HT-29 (cell line): ENCODE results near the gene NDUFV2. TPM values are rescaled to one million over a fixed set of nuclear protein-coding genes. Genes with fewer than 3 reads are reported as not detected.
A peak's percentile ranks its signal among the peaks of the same experiment; 100 is the strongest.
"Not testable (repeated sequence)": the region's sequence is repeated elsewhere in the genome, so short reads cannot be mapped to it uniquely, and the experiment has no call there.

ENCODE experiments used
- DNase-seq: peaks from one replicate; pipeline ENCODE4 v3.0.0-alpha.2; 2015; ENCODE audit warnings: low spot score
- total RNA-seq: library from RNA; depleted of rRNA; stranded (reverse); fragments of >200 nt; shearing (Covaris generic); gene quantifications from 2 replicates; pipeline ENCODE4 v1.2.3, GENCODE V29; 2014

NDUFV2 gene
- total RNA-seq, 1 experiment from 2014 or later: 135 TPM

DNA sequence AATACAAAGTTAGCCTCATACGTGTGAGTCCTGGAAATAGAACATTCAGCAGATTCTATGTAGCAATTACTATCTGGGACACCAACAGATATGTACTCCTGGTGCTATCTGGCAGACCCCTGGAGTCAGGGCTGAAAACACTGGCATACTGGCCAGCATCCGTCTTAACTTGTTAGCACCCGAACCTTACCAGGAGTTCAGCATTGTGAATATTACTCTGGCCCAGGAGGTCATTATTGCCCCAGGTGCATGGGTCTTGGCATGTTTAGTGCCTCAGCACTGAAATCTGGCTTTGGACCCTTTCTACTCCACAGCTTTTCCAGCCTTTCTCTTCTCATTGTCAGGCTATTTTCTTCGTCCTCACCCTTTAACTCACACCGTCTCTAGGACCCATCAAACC lies 11.9 kb upstream of the NDUFV2 start:
- no peak for DNase-seq

DNA sequence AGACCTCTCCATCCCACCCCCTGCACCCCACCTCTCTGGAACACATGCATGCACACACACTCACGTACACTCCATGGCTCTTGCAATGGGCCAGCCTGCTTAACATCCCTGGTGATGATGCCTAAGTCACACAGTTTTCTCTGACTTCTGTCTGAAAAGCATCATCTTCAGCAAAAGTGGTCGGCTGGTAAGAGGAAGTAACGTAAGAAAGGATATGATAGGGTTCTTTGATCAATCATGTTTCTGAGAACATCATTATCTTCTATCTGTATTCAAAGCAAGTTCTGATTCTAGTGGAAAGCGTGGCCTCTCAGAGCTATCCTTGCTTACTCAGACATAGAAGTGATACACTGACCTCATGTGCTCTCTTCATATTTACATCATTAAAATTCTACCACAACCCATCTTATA lies 11.4 kb upstream of the NDUFV2 start:
- no peak for DNase-seq

DNA sequence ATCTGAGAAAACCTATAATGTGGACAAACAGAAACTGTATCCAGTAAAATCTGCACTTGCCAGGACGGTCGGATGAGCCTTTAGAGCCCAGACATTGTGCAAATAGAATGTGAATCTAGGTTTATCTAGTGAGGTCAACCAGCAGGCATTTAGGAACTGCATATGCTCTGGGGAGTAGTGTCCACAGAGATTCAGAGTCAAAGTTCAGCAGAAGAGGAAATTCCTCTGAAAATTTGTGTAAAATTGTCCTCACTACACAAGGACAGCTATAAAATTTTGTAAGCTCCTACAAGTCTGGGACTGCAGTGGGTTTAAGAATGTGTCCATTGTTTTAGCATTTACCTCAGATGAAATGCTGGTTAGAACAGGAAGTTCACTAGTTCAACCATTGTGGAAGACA lies 9.8 kb upstream of the NDUFV2 start:
- no peak for DNase-seq

DNA sequence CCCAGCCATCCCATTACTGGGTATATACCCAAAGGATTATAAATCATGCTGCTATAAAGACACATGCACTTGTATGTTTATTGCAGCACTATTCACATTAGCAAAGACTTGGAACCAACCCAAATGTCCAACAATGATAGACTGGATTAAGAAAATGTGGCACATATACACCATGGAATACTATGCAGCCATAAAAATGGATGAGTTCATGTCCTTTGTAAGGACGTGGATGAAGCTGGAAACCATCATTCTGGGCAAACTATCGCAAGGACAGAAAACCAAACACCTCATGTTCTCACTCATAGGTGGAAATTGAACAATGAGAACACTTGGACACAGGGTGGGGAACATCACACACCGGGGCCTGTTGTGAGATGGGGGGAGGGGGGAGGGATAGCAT lies 9.4 kb upstream of the NDUFV2 start:
- not testable (repeated sequence) for DNase-seq

DNA sequence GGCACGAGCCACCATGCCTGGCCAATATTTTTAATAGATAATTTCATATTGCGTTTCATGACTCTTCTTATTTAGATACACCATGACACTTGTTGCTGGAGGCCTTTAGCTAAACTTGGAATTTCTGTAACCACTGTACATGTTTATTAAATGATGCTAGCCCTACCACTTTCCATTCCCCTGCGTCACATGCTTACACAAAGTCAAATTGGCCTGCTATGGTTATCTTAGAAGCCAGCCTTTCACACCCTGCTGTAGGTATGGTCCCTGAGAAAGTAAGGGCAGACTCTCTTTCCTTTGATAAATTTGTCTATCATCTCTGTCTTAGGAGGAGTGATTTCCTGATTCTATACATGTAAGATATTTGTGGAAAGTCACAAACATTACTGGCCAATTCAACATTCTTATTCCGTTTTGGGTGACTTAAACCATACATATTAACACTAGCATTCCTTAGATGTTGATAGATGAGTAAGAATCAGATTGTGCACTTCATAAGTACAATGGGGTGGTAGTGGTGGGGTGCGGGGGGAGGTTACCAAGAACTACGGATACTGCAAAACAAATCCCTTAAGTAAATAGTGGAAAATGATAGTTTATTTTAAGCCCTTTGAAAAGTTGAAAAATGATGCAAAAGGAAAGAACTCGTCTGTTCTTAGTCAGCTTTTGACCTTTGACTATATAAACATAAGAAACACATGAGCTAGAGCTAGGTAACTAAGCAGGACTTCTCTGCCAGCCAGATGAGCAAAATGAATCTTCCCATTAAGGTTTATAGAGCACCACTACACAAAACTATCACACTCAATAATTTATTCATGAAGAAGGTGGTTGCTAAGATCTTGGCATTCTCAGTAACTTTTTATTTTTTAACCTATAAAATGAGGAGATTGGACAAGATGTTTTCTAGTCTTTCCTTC lies 7.9 kb upstream of the NDUFV2 start:
- peak; percentile 31 for DNase-seq

DNA sequence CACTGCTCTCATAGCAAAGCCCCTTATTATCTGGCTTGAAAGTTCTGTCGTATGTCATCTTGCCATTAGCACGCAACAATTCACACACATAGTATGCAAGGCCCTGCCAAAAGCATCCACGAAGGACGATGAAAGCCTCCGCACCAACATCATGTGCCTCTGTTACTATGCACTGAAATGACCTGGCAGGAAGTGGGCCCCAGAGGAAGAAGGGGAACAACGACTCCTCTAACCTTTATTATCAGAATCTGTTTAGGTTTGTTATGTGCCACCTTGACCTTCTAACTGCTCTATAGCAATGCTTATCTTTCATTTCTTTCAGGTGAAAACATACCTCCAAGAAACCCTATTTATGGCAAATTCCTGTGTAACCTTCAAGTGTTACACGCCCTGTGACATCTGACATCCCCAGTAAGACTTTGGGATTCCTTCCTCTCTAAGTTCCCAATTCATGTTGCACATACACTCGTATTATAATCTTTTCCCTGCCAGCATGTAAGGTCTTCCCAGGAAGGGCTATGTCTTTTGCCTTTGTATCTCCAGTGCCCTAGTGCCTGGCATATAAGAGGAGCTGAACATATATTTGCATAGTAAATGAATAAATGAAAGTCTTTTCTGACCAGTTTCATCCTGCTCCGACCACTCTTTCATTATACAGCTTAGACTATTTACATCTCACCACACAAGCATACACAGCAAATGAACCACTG lies 7.0 kb upstream of the NDUFV2 start:
- no peak for DNase-seq

DNA sequence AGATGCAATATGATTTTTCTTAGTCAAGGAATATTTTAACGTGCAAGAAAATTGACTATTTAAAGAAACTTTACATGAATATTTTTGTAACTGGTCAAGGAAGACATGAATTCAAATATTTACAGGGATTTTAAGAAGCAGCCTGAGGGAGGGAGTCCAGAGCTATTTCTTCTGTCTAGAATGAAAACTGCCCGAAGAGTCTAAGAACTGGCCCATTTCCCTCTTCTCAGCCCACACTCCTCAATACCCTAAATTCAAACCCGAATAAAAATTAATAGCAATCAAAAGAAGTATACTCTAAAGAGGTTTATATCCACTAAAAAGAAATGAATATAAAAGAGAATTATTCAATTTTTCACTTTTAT lies 6.5 kb upstream of the NDUFV2 start:
- DNase-seq: no peak

DNA sequence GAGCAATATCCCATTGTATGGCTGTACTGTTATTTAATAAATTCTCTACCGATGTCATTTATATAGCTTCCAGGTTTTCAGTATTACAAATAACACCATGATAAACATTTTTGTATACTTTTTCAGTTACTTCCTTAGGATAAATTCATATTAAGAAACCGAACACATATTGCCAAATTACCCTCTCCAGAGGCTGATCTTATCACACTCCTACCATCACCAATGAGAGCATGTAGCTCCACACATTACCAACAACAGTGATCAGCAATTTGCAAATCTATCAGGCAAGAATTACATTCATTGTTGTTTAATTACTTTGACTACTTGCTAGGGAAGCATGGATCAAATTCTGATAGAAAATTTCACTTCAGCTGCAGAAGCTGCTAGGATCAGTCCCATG lies 5.8 kb upstream of the NDUFV2 start:
- DNase-seq: no peak

DNA sequence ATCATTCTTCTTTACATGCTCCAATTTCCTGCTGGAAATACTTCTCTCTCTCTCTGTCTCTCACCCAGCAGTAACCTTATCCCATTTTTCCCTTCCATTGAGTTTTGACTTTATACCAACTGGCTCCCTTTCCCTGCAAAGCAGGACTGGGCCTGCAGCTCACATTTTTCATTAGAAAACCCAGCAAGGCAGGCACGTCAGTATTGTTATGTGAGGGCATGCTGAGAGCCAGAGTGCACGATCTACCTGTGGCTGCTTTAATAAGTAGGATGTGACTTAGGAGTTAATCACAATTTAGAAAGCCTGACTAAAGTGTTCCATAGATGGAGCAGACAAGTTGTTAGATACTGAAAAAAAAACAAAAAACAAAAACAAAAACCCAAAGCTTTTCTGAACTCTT lies 5.2 kb upstream of the NDUFV2 start:
- DNase-seq: no peak

DNA sequence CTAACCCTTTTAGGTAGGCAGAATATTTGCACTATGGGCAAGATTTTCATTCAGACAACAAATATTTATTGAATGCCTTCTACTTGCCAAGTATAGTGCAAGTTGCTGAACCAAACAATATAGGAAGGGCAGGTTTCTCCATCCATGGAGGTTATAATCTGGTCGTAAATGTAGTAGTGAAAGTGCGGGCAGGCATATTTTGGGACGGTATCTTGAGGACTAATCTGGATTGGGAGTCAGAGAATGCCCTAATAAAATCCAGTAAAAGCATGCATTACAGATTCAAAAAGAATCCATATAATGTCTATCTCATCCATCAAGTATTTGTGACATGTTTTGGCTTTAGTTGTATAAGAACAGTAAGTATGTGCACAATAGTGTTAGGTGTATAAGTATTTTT lies 1.7 kb upstream of the NDUFV2 start:
- DNase-seq: no peak

DNA sequence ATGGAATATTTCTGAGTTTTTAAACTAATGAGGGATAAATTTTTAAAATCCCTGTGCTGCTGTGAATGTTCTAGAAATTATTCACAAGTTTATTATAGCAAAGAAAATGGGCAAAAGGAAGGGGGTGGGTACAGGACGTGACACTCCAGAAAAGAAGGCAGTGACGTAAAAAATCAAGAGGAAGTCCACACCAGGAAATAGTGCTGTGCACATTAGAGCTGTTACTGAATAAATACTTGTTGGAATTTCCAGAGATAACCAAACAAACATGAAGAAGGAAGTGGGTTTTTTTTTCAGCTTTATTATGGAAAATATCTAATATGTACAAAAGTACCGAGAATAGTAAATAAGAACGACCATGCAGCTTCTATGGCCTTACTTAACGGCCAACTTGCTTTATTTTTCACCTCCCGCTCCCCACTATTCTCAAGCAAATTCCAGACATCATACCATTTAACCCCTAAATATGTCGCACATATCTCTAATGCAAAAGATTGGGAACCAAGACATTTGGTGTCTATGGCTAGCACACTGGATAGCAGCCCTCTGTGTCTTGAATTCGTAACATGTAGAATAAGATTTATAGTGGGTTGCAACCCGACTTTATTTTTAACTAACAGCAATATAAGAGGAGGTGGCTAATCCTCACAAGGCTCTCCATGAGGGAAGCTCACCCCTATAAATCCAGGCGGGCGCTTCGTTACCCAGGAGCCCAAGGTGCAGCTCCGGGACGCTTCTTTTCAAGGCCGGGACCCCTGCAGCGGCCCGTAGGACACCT lies 580 bp upstream of the NDUFV2 start:
- peak; percentile 61 for DNase-seq

DNA sequence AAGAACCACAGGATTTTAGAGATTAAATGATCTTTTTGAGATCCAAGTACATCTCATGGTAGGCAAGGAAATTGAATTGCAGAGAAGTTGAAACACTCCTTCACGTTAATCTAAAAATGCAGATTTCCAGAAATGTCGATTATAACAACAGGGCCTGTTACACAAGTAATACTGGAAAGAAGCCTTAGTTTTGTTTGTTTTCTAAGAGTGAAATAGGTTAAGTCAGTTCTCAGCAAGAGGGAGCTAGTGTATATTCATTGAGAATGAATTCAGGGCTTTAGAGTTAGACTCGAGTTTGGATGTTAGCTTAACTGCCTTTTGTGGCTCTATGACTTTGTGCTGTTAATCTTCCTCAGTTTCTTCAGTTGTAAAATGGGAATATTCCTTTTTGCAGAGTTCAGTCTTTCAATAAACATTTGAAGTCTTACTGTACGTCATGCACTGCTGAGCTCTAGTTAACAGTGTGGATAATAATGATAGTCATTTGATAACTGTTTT lies 926 bp downstream of the NDUFV2 start:
- peak; percentile 69 for DNase-seq

DNA sequence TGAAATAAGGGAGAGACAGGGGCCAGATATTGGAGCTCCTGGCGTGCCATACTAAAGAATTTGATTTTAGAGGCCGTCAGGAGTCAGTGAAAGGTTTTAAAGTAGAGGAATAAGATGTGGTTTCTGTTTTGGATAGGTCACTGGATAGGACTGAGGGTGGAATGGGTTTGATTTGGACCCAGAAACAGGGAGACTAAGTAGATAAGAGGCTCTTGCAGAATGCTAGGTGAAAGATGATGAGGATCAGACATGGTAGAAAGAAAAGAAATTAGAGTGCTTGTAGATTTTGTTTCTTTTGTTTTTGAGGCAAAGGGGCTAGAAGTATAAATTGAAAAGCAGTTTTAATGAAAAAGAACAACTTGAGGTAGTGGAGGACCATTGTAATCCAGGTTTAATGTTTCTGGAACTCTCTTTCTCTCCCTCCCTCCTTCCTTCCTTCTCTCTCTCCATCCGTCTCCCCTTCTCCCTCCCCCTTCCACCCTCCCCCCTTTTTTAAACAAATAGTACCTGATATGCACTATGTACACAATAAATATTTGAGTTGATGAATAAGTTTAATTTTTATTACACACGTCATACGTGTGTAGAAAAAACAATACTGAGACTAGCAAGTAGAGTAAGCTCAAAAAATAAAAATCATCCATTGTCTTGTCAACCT lies 1.9 kb downstream of the NDUFV2 start:
- no peak for DNase-seq

DNA sequence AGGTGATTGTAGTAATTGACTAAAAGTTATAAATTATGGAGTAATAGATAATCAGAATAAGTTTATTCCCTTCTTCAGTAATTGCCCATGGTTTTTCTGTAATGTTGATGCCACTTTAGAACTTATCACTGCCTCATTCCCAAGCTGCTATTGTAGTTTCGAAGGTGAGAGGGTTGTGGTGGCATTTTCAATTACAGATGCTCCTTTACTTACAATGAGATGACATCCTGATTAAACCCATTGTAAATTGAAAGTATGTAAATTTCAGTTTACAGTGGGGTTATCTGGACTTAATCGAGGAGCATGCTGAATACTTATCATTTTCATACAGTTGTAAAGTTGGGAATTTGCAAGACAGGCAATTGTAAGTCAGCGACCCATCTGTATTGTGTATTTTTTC lies 2.9 kb downstream of the NDUFV2 start:
- no peak for DNase-seq

DNA sequence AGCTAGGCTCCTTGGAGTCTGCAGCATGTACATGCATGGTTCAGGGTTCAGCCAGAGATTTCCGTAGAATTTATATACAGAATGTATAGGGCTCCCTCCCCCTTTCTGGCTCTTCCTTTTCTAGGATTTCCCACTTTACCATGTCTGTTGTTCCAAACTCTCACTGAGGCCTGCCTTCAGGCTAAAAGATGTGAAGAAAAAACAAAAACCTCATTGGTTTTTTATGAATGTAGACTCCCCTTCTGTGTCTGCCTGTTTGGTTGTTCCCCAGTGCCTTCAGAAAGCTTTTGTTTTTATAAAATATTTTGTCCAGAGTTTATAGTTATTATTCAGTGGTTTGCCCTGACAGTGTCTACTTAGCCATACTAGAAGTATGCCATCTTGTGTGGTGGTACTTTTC lies 3.6 kb downstream of the NDUFV2 start:
- no peak for DNase-seq

DNA sequence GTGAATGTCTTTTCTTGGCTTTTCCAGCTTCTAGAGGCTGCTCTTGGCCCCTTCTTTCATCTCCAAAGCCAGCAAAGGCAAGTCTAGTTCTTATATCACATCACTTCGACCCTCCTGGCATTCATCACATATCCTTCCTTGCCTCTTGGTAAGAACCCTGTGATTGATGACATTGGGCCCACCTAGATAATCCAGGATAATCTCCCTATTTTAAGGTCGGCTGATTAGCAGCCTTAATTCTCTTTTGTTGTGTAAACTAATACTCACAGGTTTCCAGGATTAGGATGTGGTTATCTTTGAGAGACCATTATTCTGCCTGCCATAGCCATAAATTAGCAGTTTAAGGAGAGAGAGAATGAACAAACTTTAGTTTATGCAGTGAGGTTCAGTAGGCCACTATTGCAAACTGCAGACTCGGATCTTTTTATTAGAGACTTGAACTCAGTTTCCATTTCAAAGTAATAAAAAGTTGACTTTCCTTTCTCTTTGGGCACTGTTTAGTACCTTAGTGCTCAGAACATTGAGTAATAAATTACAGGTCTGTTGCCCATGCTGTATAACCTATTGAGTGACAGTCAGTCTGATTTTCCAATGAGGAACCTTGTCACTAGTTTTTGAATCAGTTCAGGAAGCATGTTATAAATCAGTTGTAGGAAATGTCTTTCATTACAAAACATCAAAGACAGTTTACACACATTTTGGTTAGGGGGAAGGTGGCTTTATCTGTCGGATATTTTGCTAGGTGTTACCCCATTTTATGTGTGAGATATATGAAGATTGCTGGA lies 4.5 kb downstream of the NDUFV2 start:
- no peak for DNase-seq

DNA sequence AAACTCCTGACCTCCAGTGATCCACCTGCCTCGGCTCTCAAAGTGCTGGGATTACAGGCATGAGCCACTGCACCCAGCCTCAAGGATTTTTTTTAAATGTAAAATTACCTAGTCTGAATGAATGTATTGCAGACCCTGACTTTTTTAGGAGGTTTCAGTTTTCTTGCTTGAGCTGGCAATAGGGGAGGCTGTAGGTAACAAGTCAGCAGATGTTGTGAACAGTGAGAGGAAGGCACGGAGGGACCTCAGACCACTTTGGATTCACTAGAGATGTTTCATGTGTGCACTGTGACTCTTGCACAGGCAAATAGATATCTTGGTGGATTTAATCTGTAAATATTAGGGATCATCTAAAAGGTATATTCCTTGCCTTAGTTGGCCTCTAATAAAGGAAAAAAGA lies 6.4 kb downstream of the NDUFV2 start:
- no peak for DNase-seq

DNA sequence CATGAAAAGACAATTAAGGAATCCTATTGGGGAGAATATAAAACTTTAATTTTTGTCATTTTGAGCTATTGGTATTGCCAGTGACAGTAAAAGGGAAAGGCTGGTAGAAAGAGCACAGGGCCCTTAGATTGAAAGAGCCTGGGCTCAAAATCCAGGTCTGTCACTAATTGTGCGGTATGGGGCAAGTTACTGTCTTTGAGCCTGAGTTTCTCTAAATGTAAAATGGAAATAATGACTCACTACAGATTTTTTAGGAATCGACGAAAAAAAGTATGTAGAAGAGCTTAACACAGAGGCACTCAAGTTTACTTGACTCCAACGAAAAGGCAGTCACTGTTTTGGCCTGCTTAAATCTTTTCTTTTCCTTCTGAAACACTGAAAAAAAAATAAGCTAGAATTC lies 7.0 kb downstream of the NDUFV2 start:
- no peak for DNase-seq

DNA sequence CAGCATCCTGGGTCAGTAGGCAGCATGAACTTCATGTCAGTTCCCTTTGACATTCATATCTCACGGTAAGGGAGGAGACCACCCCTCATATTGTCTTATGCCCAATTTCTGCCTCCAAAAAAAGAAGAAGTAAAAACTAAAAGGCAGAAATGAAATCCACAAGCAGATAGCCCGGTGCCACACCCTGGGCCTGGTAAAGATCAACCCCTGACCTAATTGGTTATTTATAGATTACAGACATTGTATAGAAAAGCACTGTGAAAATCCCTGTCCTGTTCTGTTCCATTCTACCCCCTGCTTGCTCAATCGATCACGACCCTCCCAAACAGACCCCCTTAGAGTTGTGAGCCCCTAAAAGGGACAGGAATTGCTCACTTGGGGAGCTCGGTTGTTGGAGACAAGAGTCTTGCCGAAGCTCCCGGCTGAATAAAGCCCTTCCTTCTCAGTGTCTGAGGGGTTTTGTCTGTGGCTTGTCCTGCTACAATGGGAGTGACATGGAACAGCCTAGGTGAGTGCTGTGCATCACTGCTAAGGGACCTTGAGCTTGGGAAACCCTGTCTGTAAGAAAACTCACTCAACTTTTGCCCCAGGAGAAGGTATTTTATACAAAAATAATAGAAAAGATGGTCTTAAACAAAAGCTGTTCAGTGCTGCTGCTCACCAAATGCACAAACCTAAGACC lies 11.1 kb downstream of the NDUFV2 start:
- no peak for DNase-seq

DNA sequence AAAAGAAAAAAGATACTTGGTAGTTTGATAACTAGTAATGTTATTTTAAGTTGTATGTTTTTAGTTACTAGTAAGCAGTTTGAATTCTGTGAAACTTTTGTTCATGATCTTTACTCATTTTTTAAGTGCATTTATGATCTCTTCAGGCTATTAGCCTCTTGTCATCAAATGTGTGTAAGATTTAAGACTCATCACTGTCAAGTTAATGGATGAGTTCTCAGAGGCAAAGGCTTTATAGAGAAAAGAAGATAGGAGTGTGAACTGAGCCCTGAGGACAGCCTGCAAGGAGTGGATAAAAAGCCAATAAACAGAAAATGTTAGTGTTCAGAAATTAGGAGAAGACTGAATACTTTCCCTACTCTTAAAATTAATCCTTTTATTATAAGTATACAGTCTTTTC lies 13.5 kb downstream of the NDUFV2 start:
- no peak for DNase-seq
